Endothelial cell of umbilical vein (primary cell): Measurements from ENCODE around the gene LIMA1.

Experiments
- CTCF ChIP-seq, 2 donors: IDR thresholded peaks; 1 replicate in 1 of 2; 2 replicates in 1 of 2; pipeline ENCODE4 v1.5.1; 2011; ENCODE audit warnings: low read length in 2 of 2, mild to moderate bottlenecking in 2 of 2, moderate library complexity in 2 of 2, control low read depth in 1 of 2, inconsistent platforms in 1 of 2, low read depth in 1 of 2; ENCODE audit not compliant: insufficient read depth in 1 of 2; ENCODE audit errors: extremely low read depth in 1 of 2
- EZH2 ChIP-seq: IDR thresholded peaks from 2 replicates; pipeline ENCODE4 v1.6.1; 2012; ENCODE audit warnings: borderline replicate concordance, low read depth, mild to moderate bottlenecking, moderate library complexity, low read length, inconsistent platforms; ENCODE audit not compliant: severe bottlenecking
- GATA2 ChIP-seq: IDR thresholded peaks from 2 replicates; pipeline ENCODE4 v1.7.0; 2011; ENCODE audit warnings: low read depth, mild to moderate bottlenecking, moderate library complexity, mixed read lengths, low read length; ENCODE audit not compliant: insufficient read length, insufficient read depth
- JUN ChIP-seq: IDR thresholded peaks from 2 replicates; pipeline ENCODE4 v1.6.1; 2011; ENCODE audit warnings: borderline replicate concordance, low read depth; ENCODE audit not compliant: insufficient read length, insufficient read depth
- POLR2A ChIP-seq: IDR thresholded peaks from 2 replicates; pipeline ENCODE4 v1.6.1; 2012; ENCODE audit warnings: low read depth, mild to moderate bottlenecking, control low read depth, low read length
- POLR2AphosphoS5 ChIP-seq: IDR thresholded peaks from 2 replicates; pipeline ENCODE4 v1.6.1; 2012; ENCODE audit warnings: low read depth, mild to moderate bottlenecking, control low read depth, low read length, moderate library complexity; ENCODE audit not compliant: insufficient read depth

- no peak for TF ChIP-seq CTCF (IDR thresholded peaks at IDR 0.05; ENCODE audit: extremely low read depth in 1 of 2, insufficient read depth in 1 of 2, low read depth in 1 of 2, low read length in 2 of 2)
- TF ChIP-seq POLR2A, result no peak
- TF ChIP-seq JUN, result no peak
- TF ChIP-seq EZH2, result no peak
- no peak for TF ChIP-seq POLR2AphosphoS5
- TF ChIP-seq GATA2, result no peak
Observed at GRCh38 chr12:50291377-50291776, 8.1 kb upstream of the LIMA1 start.
